ENCODE results near the gene GINS3.

The GINS3 gene

DNA sequence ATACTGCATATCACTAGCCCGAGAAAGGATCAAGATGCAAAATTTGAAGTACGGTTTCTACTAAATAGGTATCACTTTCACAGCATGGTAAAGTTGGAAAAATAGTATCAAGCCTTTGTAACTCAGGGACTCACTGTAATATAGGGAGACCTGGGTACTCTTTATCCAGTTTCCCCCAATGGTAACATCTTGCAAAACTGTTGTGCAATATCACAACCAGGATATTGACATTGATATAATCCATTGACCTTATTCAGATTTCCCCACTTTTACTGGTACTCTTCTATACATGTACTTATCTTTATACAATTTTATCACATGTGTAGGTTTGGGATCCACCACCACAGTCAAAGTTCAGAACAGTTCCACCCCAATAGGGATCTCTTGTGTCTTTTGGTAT lies 20.4 kb upstream of the GINS3 start:
- no peak for DNase-seq (ENCODE audit: extremely low spot score)
- TF ChIP-seq, protein P1, sequence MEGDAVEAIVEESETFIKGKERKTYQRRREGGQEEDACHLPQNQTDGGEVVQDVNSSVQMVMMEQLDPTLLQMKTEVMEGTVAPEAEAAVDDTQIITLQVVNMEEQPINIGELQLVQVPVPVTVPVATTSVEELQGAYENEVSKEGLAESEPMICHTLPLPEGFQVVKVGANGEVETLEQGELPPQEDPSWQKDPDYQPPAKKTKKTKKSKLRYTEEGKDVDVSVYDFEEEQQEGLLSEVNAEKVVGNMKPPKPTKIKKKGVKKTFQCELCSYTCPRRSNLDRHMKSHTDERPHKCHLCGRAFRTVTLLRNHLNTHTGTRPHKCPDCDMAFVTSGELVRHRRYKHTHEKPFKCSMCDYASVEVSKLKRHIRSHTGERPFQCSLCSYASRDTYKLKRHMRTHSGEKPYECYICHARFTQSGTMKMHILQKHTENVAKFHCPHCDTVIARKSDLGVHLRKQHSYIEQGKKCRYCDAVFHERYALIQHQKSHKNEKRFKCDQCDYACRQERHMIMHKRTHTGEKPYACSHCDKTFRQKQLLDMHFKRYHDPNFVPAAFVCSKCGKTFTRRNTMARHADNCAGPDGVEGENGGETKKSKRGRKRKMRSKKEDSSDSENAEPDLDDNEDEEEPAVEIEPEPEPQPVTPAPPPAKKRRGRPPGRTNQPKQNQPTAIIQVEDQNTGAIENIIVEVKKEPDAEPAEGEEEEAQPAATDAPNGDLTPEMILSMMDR (IDR thresholded peaks at IDR 0.05; ENCODE audit: control extremely low read depth, extremely low read depth, low read depth, missing control alignments), result no peak
- ChIA-PET CTCF (no interaction called here), POLR2A (no interaction called here)

DNA sequence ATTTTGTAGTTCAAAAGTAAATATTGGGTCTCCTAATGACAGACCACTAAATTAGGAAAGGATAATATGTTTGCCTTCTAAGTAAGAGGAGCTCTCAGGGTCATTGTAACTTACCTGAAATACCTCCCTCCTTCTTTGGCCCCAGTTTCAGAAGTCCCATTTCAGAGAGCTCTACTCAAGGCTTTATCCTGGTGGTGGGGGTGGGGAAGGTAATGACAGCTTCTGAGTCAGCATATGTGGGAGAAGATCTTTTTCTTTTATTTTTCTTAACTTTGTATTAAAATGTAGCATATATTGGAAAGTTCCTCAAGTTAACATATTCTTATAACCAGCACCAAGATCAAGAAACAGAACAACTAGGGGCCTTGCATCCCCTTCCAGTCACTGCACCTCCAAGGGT lies 16.9 kb upstream of the GINS3 start:
- CTCF ChIA-PET, result interaction anchor here (1.2 kb wide), 1 partner anchor 39 kb away, joined by 4 read pairs; no protein-coding TSS in a partner anchor
- TF ChIP-seq, protein P1 (IDR thresholded peaks at IDR 0.05; ENCODE audit: control extremely low read depth, extremely low read depth, low read depth, missing control alignments), result no peak
- POLR2A ChIA-PET, result no interaction called here
- no peak for DNase-seq (ENCODE audit: extremely low spot score)

DNA sequence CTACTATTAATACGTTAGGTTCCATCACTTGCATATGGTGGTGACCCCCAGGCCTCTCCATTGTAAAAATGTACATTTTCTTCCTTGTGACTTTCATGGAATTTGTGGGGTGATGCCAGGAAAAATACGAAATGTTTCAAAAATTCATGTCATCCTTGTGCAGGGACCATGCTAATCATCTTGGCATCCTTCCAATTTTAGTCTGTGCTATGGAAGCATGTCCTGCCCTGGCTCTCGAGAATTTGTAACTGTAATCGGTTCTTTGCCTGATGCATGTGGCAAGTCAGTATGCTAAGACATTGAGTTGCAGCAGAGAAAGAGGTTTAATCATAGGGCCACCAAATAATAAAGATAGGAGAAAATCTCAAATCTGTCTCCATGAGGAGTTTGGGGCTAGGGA lies 14.3 kb upstream of the GINS3 start:
- DNase-seq (ENCODE audit: extremely low spot score), result no peak
- TF ChIP-seq, protein P1 (IDR thresholded peaks at IDR 0.05; ENCODE audit: control extremely low read depth, extremely low read depth, low read depth, missing control alignments), result no peak
- ChIA-PET POLR2A (no interaction called here), CTCF (no interaction called here)

DNA sequence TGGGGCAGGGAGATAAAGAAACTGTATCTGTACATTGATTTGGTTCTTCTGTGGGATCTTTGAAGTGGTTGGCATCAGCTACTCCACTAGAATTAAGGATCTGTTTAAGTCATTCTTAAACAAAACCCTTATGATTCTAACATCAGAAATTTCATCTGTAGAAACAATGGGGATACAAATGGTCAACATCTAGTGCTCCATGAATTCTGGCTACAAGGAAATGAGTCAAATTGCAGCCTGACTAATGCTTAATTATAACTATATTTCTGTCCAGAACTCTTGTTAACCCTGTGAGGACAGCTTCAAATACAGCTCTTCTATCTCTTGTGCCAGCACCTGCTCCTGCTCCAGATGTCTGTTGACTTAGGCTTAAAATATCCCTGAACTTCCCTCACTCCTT lies 13.9 kb upstream of the GINS3 start:
- ChIA-PET CTCF (no interaction called here), POLR2A (no interaction called here)
- TF ChIP-seq, protein P1 (IDR thresholded peaks at IDR 0.05; ENCODE audit: control extremely low read depth, extremely low read depth, low read depth, missing control alignments), result no peak
- DNase-seq (ENCODE audit: extremely low spot score), result no peak

DNA sequence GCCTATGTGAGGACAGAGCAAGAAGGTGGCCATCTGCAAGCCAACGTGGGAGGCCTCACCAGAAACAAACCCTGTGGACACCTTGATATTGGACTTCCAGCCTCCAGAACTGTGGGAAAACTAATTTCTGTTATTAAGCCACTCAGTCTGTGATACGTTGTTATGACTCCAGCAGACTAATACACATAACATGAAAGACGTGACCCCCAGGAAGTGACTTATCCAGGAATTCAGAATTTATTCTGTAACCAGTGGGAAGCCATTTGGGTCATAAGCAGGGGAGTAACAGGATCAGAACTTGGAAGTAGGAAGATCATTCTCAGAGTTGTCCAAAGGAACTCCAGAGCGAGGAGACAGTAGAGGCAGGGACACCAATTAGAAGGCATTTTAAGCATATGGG lies 12.5 kb upstream of the GINS3 start:
- ChIA-PET POLR2A (no interaction called here), CTCF (no interaction called here)

DNA sequence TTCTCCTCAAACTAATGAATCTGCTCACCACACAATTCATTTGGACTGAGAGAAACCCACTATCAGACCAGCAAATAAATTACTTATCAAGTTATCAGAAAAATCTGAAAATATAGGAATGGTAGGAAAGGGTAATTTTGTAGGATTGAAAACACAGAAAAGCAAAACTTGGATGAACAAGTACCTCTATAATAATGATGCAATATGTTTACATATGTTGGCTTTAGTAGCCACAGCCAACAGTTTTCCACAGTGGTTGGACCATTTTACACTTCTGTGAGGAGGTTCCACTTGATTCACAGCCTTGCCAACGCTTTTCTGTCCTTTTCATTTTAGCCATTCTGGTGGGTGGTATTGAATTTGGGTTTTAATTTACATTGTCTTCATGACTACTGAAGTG lies 10.6 kb upstream of the GINS3 start:
- CTCF ChIA-PET, result no interaction called here
- DNase-seq (ENCODE audit: extremely low spot score), result no peak
- POLR2A ChIA-PET, result no interaction called here
- TF ChIP-seq, protein P1 (IDR thresholded peaks at IDR 0.05; ENCODE audit: control extremely low read depth, extremely low read depth, low read depth, missing control alignments), result no peak

More for the DNA sequence above, 12.5 kb upstream of the GINS3 start:
- no peak for DNase-seq (ENCODE audit: extremely low spot score)
- TF ChIP-seq, protein P1 (IDR thresholded peaks at IDR 0.05; ENCODE audit: control extremely low read depth, extremely low read depth, low read depth, missing control alignments), result no peak

Data from GM10248 (cell line).